GM10847 (cell line): ENCODE results near the gene SH3PXD2B.

Source experiments
- POLR2A ChIP-seq: IDR thresholded peaks from 2 replicates; pipeline ENCODE4 v1.6.1; 2011; ENCODE audit not compliant: insufficient read length; ENCODE audit errors: extremely low read depth

The SH3PXD2B gene

GRCh38 chr5:172361566-172362238 lies 92.6 kb downstream of the SH3PXD2B start:
- TF ChIP-seq POLR2A, result no peak

GRCh38 chr5:172358345-172358744 lies 96.0 kb downstream of the SH3PXD2B start:
- no peak for TF ChIP-seq POLR2A

GRCh38 chr5:172356527-172356926 lies 97.8 kb downstream of the SH3PXD2B start:
- TF ChIP-seq POLR2A, result no peak

- no peak for TF ChIP-seq POLR2A
These were observed 98.3 kb downstream of the SH3PXD2B start for GRCh38 chr5:172356047-172356446.

GRCh38 chr5:172353846-172354245 lies 100.5 kb downstream of the SH3PXD2B start:
- TF ChIP-seq POLR2A, result no peak

- TF ChIP-seq POLR2A, result no peak
These were observed 101.0 kb downstream of the SH3PXD2B start for GRCh38 chr5:172353271-172353812.

GRCh38 chr5:172351240-172351778 lies 103.0 kb downstream of the SH3PXD2B start:
- TF ChIP-seq POLR2A, result no peak

GRCh38 chr5:172350212-172351181 lies 103.8 kb downstream of the SH3PXD2B start:
- no peak for TF ChIP-seq POLR2A

GRCh38 chr5:172348084-172348483 lies 106.2 kb downstream of the SH3PXD2B start:
- TF ChIP-seq POLR2A, result no peak

- no peak for TF ChIP-seq POLR2A
These were observed 106.8 kb downstream of the SH3PXD2B start for GRCh38 chr5:172347496-172348052.

GRCh38 chr5:172345881-172346280 lies 108.4 kb downstream of the SH3PXD2B start:
- no peak for TF ChIP-seq POLR2A

- TF ChIP-seq POLR2A, result no peak
These were observed 109.4 kb downstream of the SH3PXD2B start for GRCh38 chr5:172344855-172345409.

- no peak for TF ChIP-seq POLR2A
These were observed 110.6 kb downstream of the SH3PXD2B start for GRCh38 chr5:172343741-172344140.

GRCh38 chr5:172342918-172343317 lies 111.4 kb downstream of the SH3PXD2B start:
- no peak for TF ChIP-seq POLR2A
